SU-DHL-6 (cell line): Measurements from ENCODE around the gene ZDHHC11B.
"Not testable (repeated sequence)": the region's sequence is repeated elsewhere in the genome, so short reads cannot be mapped to it uniquely, and the experiment has no call there.

Experiments
- H2AFZ ChIP-seq: fragments of 200-600 bp; sonication (generic); 2 replicates; pipeline ENCODE4 v1.6.1; 2014; ENCODE audit warnings: low read depth, mild to moderate bottlenecking, moderate library complexity, mixed read lengths, antibody characterized with exemption, low read length; ENCODE audit not compliant: severe bottlenecking
- H3F3A ChIP-seq: fragments of 200-600 bp; shearing (Covaris generic); 2 replicates; pipeline ENCODE4 v1.6.0; 2016; ENCODE audit warnings: antibody characterized with exemption, mild to moderate bottlenecking; ENCODE audit not compliant: insufficient read depth
- H3K27ac ChIP-seq: fragments of 200-600 bp; sonication (generic); 2 replicates; pipeline ENCODE4 v1.5.1; 2016; ENCODE audit warnings: low read depth, mild to moderate bottlenecking, low read length, moderate library complexity, mixed read lengths
- H3K27me3 ChIP-seq: fragments of 200-600 bp; sonication (generic), shearing (Covaris generic); 2 replicates; pipeline ENCODE4 v1.6.0; 2014; ENCODE audit warnings: mild to moderate bottlenecking, low read length
- H3K36me3 ChIP-seq: fragments of 200-600 bp; sonication (generic); 2 replicates; pipeline ENCODE4 v1.6.1; 2014; ENCODE audit warnings: mild to moderate bottlenecking, low read length, mixed read lengths
- H3K4me2 ChIP-seq: fragments of 300-600, 200-600 bp; shearing (Covaris generic), sonication (generic); 2 replicates; pipeline ENCODE4 v1.6.0; 2014; ENCODE audit warnings: low read length, low read depth, mild to moderate bottlenecking; ENCODE audit not compliant: poor library complexity, severe bottlenecking
- H3K4me3 ChIP-seq: fragments of 200-600 bp; sonication (generic); 2 replicates; pipeline ENCODE4 v1.5.1; 2014; ENCODE audit warnings: antibody characterized with exemption, low read length, mild to moderate bottlenecking, mixed read lengths; ENCODE audit not compliant: insufficient read depth, poor library complexity, severe bottlenecking
- H3K79me2 ChIP-seq: fragments of 200-600 bp; sonication (generic); 2 replicates; pipeline ENCODE4 v1.6.1; 2014; ENCODE audit warnings: mild to moderate bottlenecking, low read length, moderate library complexity; ENCODE audit not compliant: insufficient read depth
- H3K9ac ChIP-seq: fragments of 200-600 bp; sonication (generic); 2 replicates; pipeline ENCODE4 v1.7.0; 2014; ENCODE audit warnings: mild to moderate bottlenecking, low read length
- H3K9me2 ChIP-seq: fragments of 200-600 bp; sonication (generic); replicated peaks from 2 replicates; pipeline ENCODE4 v1.6.1; 2014; ENCODE audit warnings: low read length; ENCODE audit not compliant: insufficient read depth
- H3K9me3 ChIP-seq: fragments of 200-600 bp; sonication (generic); 2 replicates; pipeline ENCODE4 v1.6.1; 2014; ENCODE audit warnings: low read length, mixed read lengths; ENCODE audit not compliant: insufficient read depth
- H4K20me1 ChIP-seq: fragments of 200-600 bp; sonication (generic); 2 replicates; pipeline ENCODE4 v1.6.1; 2014; ENCODE audit warnings: low read depth, mild to moderate bottlenecking, antibody characterized with exemption, low read length, moderate library complexity, mixed read lengths
- CTCF ChIP-seq: fragments of 200-600 bp; sonication (generic); IDR thresholded peaks from one replicate; pipeline ENCODE4 v1.5.1; 2017; ENCODE audit warnings: antibody characterized with exemption, mild to moderate bottlenecking, low read length, moderate library complexity; ENCODE audit not compliant: insufficient read depth, poor library complexity, severe bottlenecking
- EZH2phosphoT487 ChIP-seq: fragments of 200-600 bp; sonication (generic), shearing (Covaris generic); conservative IDR thresholded peaks from 2 replicates; pipeline ENCODE4 v1.6.1; 2018; ENCODE audit warnings: mild to moderate bottlenecking, antibody characterized with exemption, low read length, moderate library complexity, mixed read lengths

The ZDHHC11B gene

GRCh38 chr5:729225-729624, 55.3 kb downstream of the ZDHHC11B start:
- not testable (repeated sequence) for H3F3A ChIP-seq, H3K27me3 ChIP-seq, H3K27ac ChIP-seq, H3K36me3 ChIP-seq, H3K4me3 ChIP-seq, H2AFZ ChIP-seq, H3K4me2 ChIP-seq, H3K9me3 ChIP-seq, H3K79me2 ChIP-seq, H3K9me2 ChIP-seq, H3K9ac ChIP-seq, H4K20me1 ChIP-seq

DNA sequence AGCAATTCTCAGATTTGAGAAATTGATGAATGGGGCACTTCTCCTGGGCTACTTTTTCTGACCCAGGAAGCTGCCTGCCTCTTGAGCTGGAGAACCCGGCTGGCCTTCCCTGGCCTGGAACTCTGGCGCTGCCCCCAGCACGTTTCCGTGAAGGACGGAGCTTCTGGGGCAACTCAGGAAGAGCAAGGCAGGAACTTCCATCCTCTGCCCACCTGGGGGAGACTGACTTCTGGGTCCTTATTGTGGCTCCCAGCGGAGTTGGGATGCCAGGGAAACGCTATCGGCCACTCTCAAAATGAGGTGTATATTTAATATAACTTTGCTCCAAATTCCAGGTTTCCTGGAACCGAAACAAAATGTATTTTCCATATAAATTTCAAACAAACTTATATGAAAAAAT, 57.4 kb downstream of the ZDHHC11B start:
- not testable (repeated sequence) for H3K9me2 ChIP-seq, H3K4me2 ChIP-seq, H3K27me3 ChIP-seq, H3K9me3 ChIP-seq, H3K79me2 ChIP-seq, H4K20me1 ChIP-seq, H3K36me3 ChIP-seq, H3F3A ChIP-seq, H2AFZ ChIP-seq, H3K4me3 ChIP-seq, H3K9ac ChIP-seq, H3K27ac ChIP-seq

DNA sequence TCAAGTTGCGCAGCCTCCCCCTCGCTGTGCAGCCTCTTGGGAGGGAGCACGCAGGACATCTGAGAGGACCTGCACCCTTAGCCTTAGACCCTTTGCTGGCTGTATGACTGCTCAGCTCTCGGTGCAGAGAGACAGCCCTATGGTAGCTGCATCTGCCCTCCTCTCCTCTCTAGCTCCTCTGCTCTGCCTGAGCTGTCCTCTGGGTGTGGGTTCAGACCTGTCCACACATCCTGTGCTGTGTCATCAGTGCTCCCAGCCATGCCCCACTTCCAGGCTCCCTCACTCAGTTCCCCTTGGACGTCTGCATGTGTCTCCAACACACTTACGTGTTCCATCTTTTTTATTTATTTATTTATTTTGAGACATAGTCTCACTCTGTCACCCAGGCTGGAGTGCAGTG, 60.7 kb downstream of the ZDHHC11B start:
- H2AFZ ChIP-seq, H3K9me3 ChIP-seq, H3K27ac ChIP-seq, H3K79me2 ChIP-seq, H3K4me2 ChIP-seq, H3K4me3 ChIP-seq, H3K27me3 ChIP-seq, H3K36me3 ChIP-seq, H3K9ac ChIP-seq, H3F3A ChIP-seq, H3K9me2 ChIP-seq, H4K20me1 ChIP-seq: not testable (repeated sequence)

DNA sequence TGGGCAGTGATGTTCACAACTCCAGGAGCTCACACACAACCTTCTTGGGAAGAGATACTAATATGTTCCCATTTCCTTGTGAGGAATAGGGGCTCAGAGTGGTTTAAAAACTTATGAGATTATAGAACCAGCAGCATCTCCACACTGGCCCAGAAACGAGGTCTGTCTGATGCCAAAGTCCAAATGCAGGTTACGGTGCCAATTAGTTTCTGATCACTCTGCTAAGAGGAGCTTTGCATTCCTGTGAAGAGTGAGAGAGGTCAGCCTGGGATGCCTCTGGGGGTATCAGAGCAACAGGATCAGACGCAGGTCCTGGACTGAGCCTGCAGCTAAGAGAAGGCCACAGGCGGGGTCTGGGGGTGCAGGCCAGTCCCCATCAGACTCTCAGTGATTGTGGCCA, 61.2 kb downstream of the ZDHHC11B start:
- not testable (repeated sequence) for H3K9ac ChIP-seq, H3K4me3 ChIP-seq, H3F3A ChIP-seq, H3K9me2 ChIP-seq, H3K79me2 ChIP-seq, H3K9me3 ChIP-seq, H3K4me2 ChIP-seq, H3K27me3 ChIP-seq, H4K20me1 ChIP-seq, H3K36me3 ChIP-seq, H3K27ac ChIP-seq, H2AFZ ChIP-seq

- H3F3A ChIP-seq, H2AFZ ChIP-seq, H3K4me2 ChIP-seq, H4K20me1 ChIP-seq, H3K27me3 ChIP-seq, H3K79me2 ChIP-seq, H3K9me2 ChIP-seq, H3K4me3 ChIP-seq, H3K27ac ChIP-seq, H3K9me3 ChIP-seq, H3K9ac ChIP-seq, H3K36me3 ChIP-seq: not testable (repeated sequence)
These were observed 65.2 kb downstream of the ZDHHC11B start for GRCh38 chr5:719379-719778.

DNA sequence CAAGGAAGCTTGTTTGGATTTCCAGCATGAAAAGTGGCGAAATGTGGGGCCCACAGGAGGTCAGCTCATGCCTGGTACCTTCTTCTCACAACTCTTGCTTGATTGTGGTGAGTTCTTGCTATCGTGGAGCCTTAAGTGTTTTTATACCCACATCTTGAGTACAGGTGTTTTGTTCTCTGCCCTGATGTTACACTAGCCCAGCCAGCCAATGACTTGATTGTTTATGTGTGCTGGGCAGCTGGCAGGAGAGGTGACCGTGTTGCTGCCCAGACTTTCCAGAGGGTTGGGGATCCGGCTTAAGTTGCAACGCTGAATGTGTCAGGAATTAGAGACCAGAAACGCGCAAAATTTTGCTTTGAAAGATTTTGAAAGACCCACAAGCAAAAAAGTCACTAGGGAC, 67.4 kb downstream of the ZDHHC11B start:
- no peak overlapping the region for H3K27ac ChIP-seq
- H3K9ac ChIP-seq = no peak overlapping the region
- H3K4me2 ChIP-seq = no peak overlapping the region
- no peaks in the 10 kb centered on the region; the same call in 1 of the 2 replicates for H3K9me3 ChIP-seq
- no peaks in the 10 kb centered on the region for H3K36me3 ChIP-seq
- no peaks in the 10 kb centered on the region for H4K20me1 ChIP-seq
- no peaks in the 10 kb centered on the region for H3F3A ChIP-seq
- no peak overlapping the region for H3K4me3 ChIP-seq
- H3K27me3 ChIP-seq = no peaks in the 10 kb centered on the region
- H3K79me2 ChIP-seq = no peaks in the 10 kb centered on the region
- no peaks in the 10 kb centered on the region for H3K9me2 ChIP-seq
- no peak overlapping the region for H2AFZ ChIP-seq
- TF ChIP-seq CTCF (no peak), EZH2phosphoT487 (no peak)

GRCh38 chr5:716740-717139, 67.8 kb downstream of the ZDHHC11B start:
- H3K9ac ChIP-seq, H3K9me2 ChIP-seq, H3K27me3 ChIP-seq, H3K4me3 ChIP-seq, H3K79me2 ChIP-seq, H4K20me1 ChIP-seq, H3K4me2 ChIP-seq, H3K9me3 ChIP-seq, H2AFZ ChIP-seq, H3F3A ChIP-seq, H3K27ac ChIP-seq, H3K36me3 ChIP-seq: not testable (repeated sequence)

GRCh38 chr5:715636-716035, 68.9 kb downstream of the ZDHHC11B start:
- H3K4me3 ChIP-seq, H3F3A ChIP-seq, H3K36me3 ChIP-seq, H3K9me2 ChIP-seq, H3K27me3 ChIP-seq, H3K79me2 ChIP-seq, H3K27ac ChIP-seq, H3K9me3 ChIP-seq, H4K20me1 ChIP-seq, H2AFZ ChIP-seq, H3K4me2 ChIP-seq, H3K9ac ChIP-seq: not testable (repeated sequence)
